ENCODE data around the gene CNN1. TPM values are rescaled to one million over a fixed set of nuclear protein-coding genes. Genes with fewer than 3 reads are reported as not detected.
"Not testable (repeated sequence)": the region's sequence is repeated elsewhere in the genome, so short reads cannot be mapped to it uniquely, and the experiment has no call there.

Gene CNN1
- total and polyA plus RNA-seq, 2 of the 8 experiments (the other 6 are each of a cell fraction or from before 2014, with no cell fraction given) = 29.8 to 50.8 TPM

DNA sequence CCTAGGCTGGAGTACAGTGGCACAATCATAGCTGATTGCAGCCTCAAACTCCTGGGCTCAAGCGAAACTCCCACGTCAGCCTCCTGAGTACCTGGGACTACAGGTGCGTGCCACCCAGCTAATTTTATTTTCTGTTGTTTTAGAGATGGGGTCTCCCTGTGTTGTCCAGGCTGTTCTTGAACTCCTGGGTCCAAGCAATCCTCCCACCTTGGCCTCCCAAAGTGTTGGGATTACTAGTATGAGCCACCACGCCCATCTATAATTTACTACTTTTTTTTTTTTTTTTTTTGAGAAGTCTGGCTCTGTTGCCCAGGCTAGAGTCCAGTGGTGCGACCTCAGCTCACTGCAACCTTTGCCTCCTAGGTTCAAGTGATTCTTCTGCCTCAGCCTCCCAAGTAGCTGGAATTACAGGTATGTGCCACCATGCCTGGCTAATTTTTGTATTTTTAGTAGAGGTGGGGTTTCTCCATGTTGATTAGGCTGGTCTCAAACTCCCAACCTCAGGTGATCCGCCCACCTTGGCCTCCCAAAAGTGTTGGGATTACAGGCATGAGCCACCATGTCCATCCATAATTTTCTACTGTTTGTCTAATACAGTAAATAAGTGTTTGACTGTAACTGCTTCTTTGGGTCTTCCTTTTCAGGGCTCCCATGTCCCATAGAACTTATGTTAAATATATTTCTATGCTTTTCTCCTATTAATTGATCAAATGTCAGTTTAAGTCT, 25.6 kb downstream of the CNN1 start:
- 93% methylated on average over 6 of the region's 6 CpGs; no CpG with 5 or more reads in 1 of the 2 experiments for WGBS, 2 experiments (ENCODE audit: extremely low coverage in 1 of 2, insufficient coverage in 1 of 2, insufficient read length in 1 of 2, insufficient replicate concordance in 2 of 2, low coverage in 1 of 2, low lambda C conversion rate in 2 of 2, missing lambda C conversion rate in 1 of 2)
- DNase-seq (ENCODE audit: low read depth in 1 of 2, low spot score in 2 of 2); H2BK15ac ChIP-seq (ENCODE audit: low read length); H3K4me1 ChIP-seq (replicated peaks in 1 of 4; ENCODE audit: control insufficient read depth in 3 of 4, insufficient read depth in 4 of 4, low read length in 3 of 4); H3K56ac ChIP-seq (replicated peaks; ENCODE audit: insufficient read length, low read depth, low read length); H3K23ac ChIP-seq (ENCODE audit: insufficient read length); H2AFZ ChIP-seq (ENCODE audit: low read length); H3K79me2 ChIP-seq (ENCODE audit: control insufficient read depth in 1 of 2, insufficient read depth in 2 of 2, low read length in 2 of 2); H3K79me1 ChIP-seq (ENCODE audit: low read depth, low read length); H2BK5ac ChIP-seq (ENCODE audit: low read depth, low read length); H4K8ac ChIP-seq (ENCODE audit: extremely low read depth, insufficient read depth, low read length); H2BK20ac ChIP-seq (ENCODE audit: low read length); H3K4me2 ChIP-seq (ENCODE audit: insufficient read depth in 1 of 2, low read depth in 2 of 2, low read length in 2 of 2); H3K9me3 ChIP-seq (ENCODE audit: insufficient read depth in 2 of 2, low read depth in 1 of 2, low read length in 1 of 2); H3K36me3 ChIP-seq (ENCODE audit: control insufficient read depth in 2 of 4, insufficient read depth in 4 of 4, low read length in 3 of 4); H3K27ac ChIP-seq (ENCODE audit: low read depth, low read length); FAIRE-seq; H3K23me2 ChIP-seq (ENCODE audit: low read depth, low read length); H2AK5ac ChIP-seq (ENCODE audit: low read depth, low read length); H3K9ac ChIP-seq (replicated peaks in 1 of 4; ENCODE audit: extremely low read depth in 1 of 4, low read depth in 3 of 4, low read length in 3 of 4); H4K5ac ChIP-seq (ENCODE audit: insufficient read length, low read depth, low read length); H3K18ac ChIP-seq (ENCODE audit: extremely low read depth, low read length); H2BK12ac ChIP-seq (ENCODE audit: low read depth, low read length); H3K4me3 ChIP-seq (ENCODE audit: extremely low read depth in 1 of 4, insufficient read depth in 2 of 4, low read depth in 3 of 4, low read length in 4 of 4); H3K27me3 ChIP-seq (replicated peaks in 1 of 4; ENCODE audit: control insufficient read depth in 3 of 4, extremely low read depth in 1 of 4, insufficient read depth in 3 of 4, low read length in 3 of 4); H4K91ac ChIP-seq (replicated peaks; ENCODE audit: insufficient read length, low read length); H2BK120ac ChIP-seq (replicated peaks; ENCODE audit: low read depth, low read length); H3K4ac ChIP-seq (replicated peaks; ENCODE audit: insufficient read length, low read depth, low read length); H4K20me1 ChIP-seq (replicated peaks in 1 of 2; ENCODE audit: control insufficient read depth in 1 of 2, insufficient read depth in 2 of 2, low read length in 2 of 2); H3K14ac ChIP-seq (ENCODE audit: insufficient read length): not testable (repeated sequence)
- CTCF ChIA-PET (ENCODE audit: partially characterized antibody) = interaction anchor here (0.6 to 2.9 kb wide), 9 partner anchors 9 to 112 kb away, joined by 3 to 16 read pairs (median 3); no protein-coding TSS in a partner anchor
- POLR2A ChIA-PET (ENCODE audit: partially characterized antibody) = interaction anchor here (0.7 to 1.4 kb wide), 2 partner anchors 11 to 33 kb away, joined by 3 to 4 read pairs; partner anchors contain the start of gene ZNF627

DNA sequence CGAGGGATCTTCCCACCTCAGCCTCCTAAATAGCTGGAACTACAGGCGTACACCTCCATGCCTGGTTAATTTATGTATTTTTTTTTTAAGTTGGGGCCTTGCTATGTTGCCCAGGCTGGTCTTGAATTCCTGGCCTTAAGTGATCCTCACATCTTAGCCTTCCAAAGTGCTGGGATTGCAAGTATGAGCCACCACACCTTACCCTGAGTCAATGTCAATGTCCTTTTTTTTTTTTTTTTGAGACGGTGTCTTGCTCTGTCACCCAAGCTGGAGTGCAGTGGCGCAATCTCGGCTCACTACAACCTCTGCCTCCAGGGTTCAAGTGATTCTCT, 27.0 kb downstream of the CNN1 start:
- H3K14ac ChIP-seq (ENCODE audit: insufficient read length); H3K23ac ChIP-seq (ENCODE audit: insufficient read length); H3K27ac ChIP-seq (ENCODE audit: low read depth, low read length); H2BK120ac ChIP-seq (replicated peaks; ENCODE audit: low read depth, low read length); CTCF ChIA-PET (ENCODE audit: partially characterized antibody); H3K9ac ChIP-seq (replicated peaks in 1 of 4; ENCODE audit: extremely low read depth in 1 of 4, low read depth in 3 of 4, low read length in 3 of 4); DNase-seq (ENCODE audit: low read depth in 1 of 2, low spot score in 2 of 2); POLR2A ChIA-PET (ENCODE audit: partially characterized antibody); H3K27me3 ChIP-seq (replicated peaks in 1 of 4; ENCODE audit: control insufficient read depth in 3 of 4, extremely low read depth in 1 of 4, insufficient read depth in 3 of 4, low read length in 3 of 4); H3K4me2 ChIP-seq (ENCODE audit: insufficient read depth in 1 of 2, low read depth in 2 of 2, low read length in 2 of 2); H2BK15ac ChIP-seq (ENCODE audit: low read length); H3K36me3 ChIP-seq (ENCODE audit: control insufficient read depth in 2 of 4, insufficient read depth in 4 of 4, low read length in 3 of 4); H3K4ac ChIP-seq (replicated peaks; ENCODE audit: insufficient read length, low read depth, low read length); H4K20me1 ChIP-seq (replicated peaks in 1 of 2; ENCODE audit: control insufficient read depth in 1 of 2, insufficient read depth in 2 of 2, low read length in 2 of 2); H2AK5ac ChIP-seq (ENCODE audit: low read depth, low read length); H2BK5ac ChIP-seq (ENCODE audit: low read depth, low read length); H4K91ac ChIP-seq (replicated peaks; ENCODE audit: insufficient read length, low read length); H3K18ac ChIP-seq (ENCODE audit: extremely low read depth, low read length); H3K4me1 ChIP-seq (replicated peaks in 1 of 4; ENCODE audit: control insufficient read depth in 3 of 4, insufficient read depth in 4 of 4, low read length in 3 of 4); H3K9me3 ChIP-seq (ENCODE audit: insufficient read depth in 2 of 2, low read depth in 1 of 2, low read length in 1 of 2); H3K79me2 ChIP-seq (ENCODE audit: control insufficient read depth in 1 of 2, insufficient read depth in 2 of 2, low read length in 2 of 2); H3K4me3 ChIP-seq (ENCODE audit: extremely low read depth in 1 of 4, insufficient read depth in 2 of 4, low read depth in 3 of 4, low read length in 4 of 4); FAIRE-seq; H3K79me1 ChIP-seq (ENCODE audit: low read depth, low read length); H2BK20ac ChIP-seq (ENCODE audit: low read length); H4K8ac ChIP-seq (ENCODE audit: extremely low read depth, insufficient read depth, low read length); H2AFZ ChIP-seq (ENCODE audit: low read length); H3K56ac ChIP-seq (replicated peaks; ENCODE audit: insufficient read length, low read depth, low read length); H4K5ac ChIP-seq (ENCODE audit: insufficient read length, low read depth, low read length); H3K23me2 ChIP-seq (ENCODE audit: low read depth, low read length); H2BK12ac ChIP-seq (ENCODE audit: low read depth, low read length): not testable (repeated sequence)
- WGBS, 2 experiments (ENCODE audit: extremely low coverage in 1 of 2, insufficient coverage in 1 of 2, insufficient read length in 1 of 2, insufficient replicate concordance in 2 of 2, low coverage in 1 of 2, low lambda C conversion rate in 2 of 2, missing lambda C conversion rate in 1 of 2) = 92% methylated on average over 3 of the region's 5 CpGs; no CpG with 5 or more reads in 1 of the 2 experiments
